Activated naive CD4-positive, alpha-beta T cell treated with Interleukin-2 at 50 U/mL for 16 hours (primary cell): ENCODE results near the gene RAB2B.
A peak's percentile ranks its signal among the peaks of the same experiment; 100 is the strongest.
"Not testable (repeated sequence)": the region's sequence is repeated elsewhere in the genome, so short reads cannot be mapped to it uniquely, and the experiment has no call there.

ENCODE experiments used
- DNase-seq: peaks from one replicate; pipeline ENCODE4 v3.0.0-alpha.2; 2020

Gene RAB2B

DNA sequence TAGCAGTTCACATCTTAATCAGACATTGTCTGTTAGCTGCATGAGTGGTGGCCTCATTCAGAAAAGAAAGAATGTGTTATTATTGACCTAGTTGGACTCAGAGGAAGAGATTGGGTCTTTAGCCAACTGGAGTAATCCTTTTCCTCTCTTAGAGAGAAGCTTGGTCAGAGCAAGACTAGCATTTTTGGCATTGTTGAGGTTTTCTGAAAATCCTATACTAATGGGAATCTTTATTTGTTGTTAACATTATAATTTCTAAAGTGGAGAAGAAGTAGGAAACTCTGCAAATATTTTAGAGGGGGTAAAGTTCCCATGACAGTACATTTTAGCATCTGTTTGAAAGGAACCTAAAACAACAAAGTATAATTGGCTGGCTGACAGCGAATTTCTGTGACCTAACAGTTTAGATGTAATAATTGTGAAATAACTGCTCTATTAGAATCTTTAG lies 9.9 kb upstream of the RAB2B start:
- no peak for DNase-seq

DNA sequence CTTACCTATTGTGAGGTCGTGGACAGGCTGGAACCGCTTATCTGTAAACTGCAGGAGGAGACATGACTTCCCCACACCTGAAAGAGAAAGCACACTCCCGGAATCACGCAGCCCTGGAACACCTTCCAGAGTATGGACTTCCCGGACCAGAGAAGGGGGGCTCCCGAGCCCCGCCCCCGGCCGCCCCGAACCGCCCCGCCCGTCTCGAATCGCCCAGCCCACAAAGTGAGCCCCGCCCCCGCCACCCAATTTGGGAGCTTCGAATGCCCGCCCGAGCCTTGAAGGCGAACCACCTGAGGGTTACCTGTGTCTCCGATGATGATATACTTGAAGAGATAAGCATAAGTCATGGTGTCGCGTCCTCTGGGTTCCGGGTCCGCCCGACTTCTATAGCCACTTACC lies 235 bp downstream of the RAB2B start:
- DNase-seq = no peak

DNA sequence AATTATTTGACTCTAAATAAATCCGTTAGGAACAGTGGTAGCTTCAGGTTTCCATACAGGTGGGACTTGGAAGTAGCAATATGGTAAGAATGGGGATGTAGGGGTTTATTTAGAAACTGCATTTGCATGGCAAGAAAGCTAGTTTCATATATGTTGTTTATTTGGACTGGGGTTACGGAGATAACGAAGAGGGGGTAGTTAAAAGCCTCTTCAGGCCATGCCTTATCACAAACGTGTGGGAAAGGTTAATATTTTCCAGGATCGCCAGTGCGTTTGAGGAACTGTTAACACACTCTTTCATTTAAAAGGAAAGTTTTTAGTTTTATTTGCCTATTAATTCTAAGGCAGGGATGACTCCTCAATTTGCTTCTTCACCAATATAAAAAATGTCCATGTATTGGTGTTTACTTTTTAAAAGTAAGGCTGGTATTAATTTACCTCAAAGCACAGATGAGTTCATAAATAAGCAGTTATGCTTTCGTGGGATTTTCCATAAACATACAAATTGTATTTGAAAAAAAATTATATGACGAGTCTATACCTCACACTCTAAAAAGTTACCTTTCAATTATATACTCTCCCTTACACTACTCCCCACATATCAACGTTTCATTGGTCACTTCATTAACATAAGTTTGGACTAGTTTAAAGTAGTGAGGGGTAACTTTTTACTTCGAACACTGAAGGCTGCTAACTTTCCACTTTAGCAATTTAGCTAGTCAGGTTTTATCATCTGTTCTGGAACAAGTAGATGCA lies 814 bp downstream of the RAB2B start:
- no peak for DNase-seq

DNA sequence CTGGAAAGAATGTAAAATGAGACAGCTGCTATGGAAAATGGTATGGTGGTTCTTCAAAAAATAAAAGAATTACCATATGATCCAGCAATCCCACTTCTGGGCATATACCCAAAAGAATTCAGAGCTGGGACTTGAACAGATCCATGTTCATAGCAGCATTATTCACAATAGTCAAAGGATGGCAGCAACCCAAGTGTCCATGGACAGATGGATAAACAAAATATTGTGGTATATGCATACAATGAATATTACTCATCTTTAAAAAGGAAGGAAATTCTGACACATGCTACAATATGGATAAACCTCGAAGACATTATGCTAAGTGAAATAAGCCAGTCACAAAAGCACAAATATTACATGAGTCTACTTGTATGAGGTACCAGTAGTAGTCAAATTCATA lies 9.1 kb downstream of the RAB2B start:
- no peak for DNase-seq

DNA sequence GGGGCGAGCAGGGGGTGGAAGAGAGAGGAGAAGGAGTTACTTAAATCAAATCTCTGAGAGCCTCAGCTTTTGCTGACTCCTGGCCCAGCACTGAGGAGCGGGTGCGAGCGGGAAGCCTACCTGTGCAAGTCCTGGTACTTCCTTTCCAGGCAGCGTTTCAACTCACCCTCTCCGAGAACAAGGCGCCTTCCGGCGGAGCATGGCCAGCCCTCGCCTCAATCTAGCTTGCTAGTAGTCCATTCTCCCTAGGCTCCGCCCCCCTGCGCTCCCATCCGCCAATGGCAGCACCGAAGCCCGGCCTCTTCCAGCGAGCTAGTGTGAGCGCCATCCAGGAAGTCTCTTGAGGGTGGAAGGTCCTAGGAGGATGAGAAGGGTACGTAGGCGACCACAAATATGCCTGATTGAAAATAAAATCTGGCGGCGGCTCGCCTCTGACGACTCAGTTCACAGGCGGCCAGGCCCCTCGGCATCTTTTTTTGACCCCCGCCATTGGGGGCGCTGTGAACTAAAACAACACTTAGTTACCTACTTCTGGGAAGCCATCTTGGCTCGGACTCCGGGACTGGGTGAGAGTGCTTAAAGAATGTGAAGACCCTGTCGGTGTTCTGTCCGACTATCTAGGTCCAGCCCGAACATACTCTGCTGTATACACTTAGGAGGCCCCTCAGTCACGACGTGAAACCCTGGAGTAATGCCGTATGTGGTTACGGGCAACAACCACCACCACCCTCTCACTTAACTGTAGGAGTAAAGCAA lies 20.7 kb downstream of the RAB2B start, which contains the start of gene CHD8:
CHD8 (minus strand) TSS at position 212 of the 756 bp plus-strand sequence. CDS start 24,480 bp downstream, outside the sequence.
- peak; percentile 99 for DNase-seq

DNA sequence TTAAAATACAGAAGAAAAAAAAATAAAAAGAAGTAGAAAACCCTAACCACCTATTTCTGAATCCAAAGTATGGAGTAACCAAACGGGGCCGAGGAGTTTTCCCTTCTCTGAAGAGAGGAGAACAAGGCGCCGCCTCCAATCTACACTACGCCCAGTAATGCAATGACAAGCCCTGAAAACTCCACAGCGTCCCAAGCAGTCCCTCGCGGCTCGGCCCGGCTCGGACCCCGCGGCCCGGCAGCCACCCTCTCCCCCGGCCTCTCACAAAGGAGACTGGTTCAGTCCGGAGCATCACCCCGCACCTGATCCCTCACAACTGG lies 21.2 kb downstream of the RAB2B start:
- DNase-seq = no peak

DNA sequence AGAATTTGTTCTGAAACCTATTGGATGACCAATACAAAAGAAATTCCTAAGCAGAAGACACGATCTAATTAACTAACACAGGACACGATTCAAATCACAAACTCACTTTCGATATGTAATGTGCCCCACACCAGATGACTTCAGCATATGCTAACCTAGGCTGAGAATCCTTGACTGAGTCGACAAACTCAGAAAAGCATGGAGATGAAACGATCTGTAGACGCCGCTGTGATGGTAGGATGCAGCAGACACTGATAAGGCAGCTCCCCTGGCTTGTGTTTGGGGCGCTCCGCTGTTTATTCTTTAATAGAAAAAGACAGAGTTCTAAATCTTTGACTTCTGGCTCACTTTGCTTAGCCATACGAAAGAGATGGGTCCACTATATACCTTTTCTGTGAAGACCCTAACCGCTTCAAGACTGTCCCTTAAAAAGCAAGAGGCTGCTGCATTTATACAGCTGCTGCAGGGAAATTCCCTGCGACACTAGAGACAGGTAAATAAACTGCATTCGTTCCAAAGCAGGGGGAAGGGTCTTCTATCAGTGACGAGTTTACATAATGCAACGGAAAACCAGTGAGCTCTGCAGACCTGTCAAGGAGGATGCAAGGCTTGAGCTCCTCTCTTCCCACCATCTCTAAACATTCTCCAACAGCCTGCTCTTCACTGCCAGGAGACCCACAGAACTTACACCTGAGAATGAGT lies 21.8 kb downstream of the RAB2B start:
- no peak for DNase-seq

DNA sequence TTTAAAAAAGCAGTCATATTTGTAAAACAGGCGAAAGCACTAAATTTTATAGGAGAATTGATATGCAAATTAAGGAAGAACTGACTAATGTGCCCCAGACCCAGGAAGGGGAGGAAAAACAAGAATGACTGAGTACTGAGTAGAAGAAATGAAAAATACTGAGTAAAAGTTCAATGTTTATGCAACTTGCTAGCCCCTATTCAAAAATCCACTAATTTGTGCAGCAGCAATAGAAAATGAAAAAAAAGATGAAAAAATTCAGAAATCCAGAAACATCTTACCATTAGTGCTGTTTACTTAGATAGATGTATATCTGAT lies 26.9 kb downstream of the RAB2B start:
- no peak for DNase-seq

DNA sequence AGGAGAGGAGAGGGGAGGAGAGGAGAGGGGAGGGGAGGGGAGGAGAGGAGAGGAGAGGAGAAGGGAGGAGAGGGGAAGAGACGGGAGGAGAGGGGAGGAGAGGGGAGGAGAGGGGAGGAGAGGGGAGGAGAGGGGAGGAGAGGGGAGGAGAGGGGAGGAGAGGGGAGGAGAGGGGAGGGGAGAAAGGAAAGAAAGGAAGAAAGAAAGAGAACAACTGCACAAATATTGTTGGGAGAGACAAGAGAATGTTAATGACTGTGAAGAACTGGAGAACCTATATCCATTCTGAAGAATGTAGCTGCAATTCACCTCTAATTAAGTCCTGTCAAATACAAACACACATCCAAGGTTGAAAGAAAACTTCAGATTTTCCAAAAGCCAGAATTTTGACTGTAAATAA lies 34.1 kb downstream of the RAB2B start:
- not testable (repeated sequence) for DNase-seq

DNA sequence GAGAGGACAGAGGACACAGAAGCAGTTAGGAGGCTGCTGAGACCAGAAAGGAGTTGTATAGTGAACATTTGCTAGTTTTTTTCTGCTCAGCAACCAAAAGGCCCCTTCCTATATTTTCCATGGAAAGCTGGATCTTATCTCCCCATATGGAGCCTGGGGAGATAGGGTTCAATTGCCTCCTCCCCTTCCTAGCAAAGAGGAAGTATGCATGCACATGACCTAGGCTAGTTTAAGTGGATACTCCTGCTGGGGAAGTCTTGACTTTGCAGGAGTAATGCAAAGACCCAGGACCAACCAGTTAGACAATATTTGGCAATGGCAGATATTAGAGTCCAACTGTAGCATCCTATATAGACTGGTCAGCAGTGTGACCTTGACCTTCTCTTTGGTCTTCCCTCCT lies 35.9 kb downstream of the RAB2B start:
- DNase-seq = no peak

DNA sequence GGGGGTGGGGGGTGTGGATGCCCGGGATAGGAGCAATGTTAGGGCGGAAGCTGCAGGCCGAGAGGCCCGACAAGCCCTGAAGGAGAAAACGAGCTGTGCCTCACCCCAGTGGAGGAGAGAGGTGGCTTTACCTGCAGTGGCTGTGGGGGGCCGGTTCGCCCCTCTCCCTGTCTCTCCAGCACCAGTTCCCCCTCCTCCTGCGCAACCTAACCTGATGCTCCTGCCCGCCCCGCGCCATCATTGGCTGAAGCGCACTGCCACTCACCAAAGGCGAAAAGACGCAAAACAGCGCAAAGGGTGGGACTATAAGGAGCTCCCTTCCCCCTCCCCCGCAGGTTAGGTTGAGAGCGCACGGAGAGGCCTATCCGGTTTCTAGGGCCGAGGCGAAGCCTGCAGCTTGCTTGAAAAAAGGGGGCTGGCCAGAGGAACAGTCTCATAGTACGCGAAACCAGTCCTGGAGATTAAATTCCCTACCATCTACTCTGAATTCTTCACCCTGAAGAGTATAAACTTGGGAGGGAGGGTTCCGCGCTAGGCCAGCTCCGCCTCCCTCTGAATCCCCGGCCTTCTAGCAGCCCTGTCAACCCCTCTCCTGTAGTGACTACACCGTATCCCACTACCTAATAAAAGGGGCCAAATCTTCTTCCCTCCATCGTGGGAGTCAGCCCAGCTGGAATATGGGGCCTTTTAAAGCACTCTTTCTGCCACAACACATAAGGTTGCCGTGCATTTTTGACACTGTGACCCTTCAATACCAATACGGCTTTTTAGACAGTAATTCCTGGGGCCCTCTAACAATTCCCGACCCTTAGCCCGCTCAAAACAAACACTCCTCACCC lies 39.5 kb downstream of the RAB2B start:
- DNase-seq = peak; percentile 99

DNA sequence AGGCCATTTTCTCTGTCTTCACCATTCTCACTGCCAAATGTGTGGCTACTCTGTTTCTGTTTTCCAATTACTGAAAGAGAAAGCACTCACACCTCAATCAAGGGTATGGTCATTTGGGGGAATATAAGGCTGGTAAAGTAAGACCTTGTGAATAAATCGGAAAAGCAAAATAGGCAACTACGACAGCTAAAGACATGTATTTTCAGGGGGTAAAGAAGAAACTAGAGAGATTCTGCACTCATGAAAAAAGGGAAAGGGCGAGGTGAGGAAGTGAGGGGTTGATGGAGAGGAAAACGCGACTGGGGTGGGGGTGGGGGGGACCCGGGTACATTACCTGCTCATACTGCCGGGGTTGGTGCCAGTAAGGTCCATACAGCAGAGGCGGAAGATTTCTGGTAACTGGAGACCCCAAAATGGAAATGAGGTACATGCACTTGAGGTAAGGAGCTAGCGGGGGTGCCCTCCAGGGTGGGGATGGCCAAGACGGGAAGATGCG lies 40.1 kb downstream of the RAB2B start:
- DNase-seq = no peak

DNA sequence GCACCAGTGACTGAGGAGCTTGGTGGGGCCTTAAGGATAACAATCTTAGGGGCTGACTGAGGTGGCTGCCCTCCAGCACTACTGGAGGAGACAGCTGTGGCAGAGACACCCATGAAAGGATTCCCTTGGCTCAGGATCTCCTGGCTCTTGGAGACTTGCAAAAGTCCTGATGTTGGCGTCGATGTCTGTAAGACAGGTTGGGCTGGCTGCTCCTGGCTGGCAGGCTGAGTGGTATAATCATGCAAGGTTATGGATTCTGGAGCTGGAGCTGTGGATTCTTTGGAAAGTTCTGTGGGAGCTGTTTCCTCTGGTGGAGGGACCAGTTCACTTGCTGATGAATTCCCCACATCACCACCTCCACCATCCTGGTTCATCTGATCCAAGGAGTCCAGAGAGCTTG lies 45.6 kb downstream of the RAB2B start:
- DNase-seq = no peak

DNA sequence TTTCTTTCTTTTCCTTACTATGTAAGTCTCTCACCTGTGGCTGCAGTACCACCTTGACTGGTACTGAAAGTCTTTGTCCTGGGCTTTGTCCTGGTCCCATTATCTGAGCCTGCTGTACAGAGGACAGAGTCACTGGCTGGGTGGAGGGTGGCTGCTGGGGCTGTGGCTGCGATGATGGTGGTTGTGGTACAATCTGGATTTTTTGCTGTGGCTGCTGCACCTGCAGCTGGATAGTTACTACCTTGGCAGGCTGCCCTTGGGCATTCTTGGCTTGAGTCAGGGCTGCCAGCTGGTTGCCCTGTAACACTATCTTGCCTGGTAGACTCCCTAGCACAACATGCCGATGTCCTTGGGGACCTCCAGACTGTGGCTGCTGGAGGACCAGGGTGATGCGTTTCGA lies 47.8 kb downstream of the RAB2B start:
- DNase-seq = no peak

DNA sequence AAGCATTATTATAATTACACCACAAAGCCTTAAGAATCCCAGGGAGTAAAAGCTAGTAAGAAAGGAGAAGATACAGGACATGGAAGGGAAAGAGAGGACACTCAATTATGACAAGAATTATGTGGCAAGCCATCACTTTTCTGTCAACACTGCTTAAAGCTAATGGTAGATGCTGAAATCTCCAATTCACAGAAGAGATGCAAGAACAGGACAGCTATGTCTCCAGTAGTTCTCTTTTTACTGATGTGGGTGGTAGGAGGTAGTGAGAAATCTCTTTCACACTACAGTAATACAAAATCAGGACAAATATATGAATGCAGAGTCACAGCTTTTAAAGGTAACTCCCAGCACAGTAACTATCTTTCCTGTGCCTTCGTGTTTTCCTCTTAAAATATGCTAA lies 50.1 kb downstream of the RAB2B start:
- no peak for DNase-seq

DNA sequence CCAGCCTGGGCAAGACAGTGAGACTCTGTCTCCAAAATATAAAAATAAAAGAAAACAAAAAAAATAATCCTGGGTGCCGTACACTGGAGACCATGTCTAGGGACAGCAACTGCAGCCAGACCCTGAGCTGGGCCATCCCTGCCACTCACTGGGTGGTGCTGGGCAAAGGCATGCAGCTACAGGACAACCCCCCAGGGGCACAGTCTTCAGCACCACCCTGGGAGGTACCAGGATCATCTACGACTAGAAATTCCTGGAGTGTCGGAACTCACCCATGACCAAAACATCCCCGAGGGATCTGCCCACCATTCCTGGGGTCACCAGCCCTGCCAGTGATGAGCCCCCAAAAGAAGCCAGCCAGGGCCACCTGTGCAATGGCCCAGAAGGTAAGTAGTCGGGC lies 57.2 kb downstream of the RAB2B start:
- no peak for DNase-seq

DNA sequence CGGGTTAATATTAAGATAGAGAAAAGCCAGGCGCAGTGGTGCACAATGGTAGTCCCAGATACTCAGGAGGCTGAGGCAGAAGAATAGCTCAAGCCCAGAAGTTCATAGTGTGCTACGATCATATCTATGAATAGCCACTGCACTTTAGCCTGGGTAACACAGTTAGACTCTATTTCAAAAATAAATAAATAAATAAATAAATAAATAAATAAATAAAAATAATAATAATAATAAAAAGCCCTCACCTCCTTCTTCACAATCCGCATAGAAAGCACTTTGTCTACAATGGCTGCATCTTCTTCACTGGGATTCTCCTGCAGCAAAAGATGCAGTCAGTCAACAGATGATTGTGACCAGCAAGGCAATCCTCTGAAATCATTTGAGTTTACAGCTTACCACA lies 61.4 kb downstream of the RAB2B start:
- no peak for DNase-seq

DNA sequence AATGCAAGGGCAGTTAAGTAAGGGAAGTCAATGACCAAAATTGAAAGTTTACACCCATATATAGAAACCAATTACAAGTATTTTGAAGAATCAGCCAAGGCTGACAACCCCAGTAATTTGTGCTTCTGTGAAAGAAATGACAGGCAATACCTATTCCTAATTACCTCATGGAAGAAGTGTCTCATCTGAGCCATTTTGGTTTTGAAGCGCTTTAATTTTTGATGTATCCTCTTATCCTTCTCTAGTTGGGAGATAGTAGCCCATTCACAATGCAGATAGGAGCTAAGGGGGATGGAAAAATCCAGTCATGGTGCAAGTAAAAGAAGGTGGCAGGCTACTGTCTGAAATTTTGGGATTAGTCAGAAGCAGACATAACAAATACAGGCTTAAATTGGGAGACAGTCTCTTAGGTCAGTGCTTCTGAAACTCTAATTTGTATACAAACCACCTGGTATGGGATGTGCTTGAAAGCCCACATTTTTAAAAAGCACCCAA lies 62.6 kb downstream of the RAB2B start:
- no peak for DNase-seq
